Stimulated activated CD8-positive, alpha-beta memory T cell treated with anti-CD3 and anti-CD28 coated beads, Interleukin-7, amount 100 ng/mL, for 48 hours (primary cell): ENCODE data around the gene CFAP58.
"Not testable (repeated sequence)": the region's sequence is repeated elsewhere in the genome, so short reads cannot be mapped to it uniquely, and the experiment has no call there.

Experiments used
- DNase-seq, 2 donors: peaks; one replicate each; pipeline ENCODE4 v3.0.0-alpha.2; 2020; ENCODE audit warnings: low read depth in 1 of 2; ENCODE audit errors: extremely low read depth in 1 of 2

Gene CFAP58

DNA sequence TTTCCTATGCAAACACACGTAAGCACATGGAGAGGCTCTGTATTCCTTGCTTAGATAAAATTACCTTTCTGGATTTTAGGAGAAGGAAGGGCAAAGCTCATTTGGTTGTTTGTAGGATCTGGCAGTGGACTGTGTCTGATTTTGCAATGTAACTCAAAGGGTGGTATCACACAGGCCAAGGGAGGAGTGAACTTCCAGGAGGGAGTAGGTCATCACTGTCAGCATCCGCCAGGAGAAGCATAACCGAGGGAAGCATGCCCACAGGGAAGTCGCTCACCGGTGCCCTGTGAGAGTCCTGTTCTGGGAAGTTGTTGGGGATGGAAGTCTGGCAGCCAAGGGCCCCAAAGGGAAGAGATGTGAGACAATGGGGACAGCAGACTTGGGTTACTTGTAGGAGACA, 74.4 kb downstream of the CFAP58 start:
- DNase-seq: no peak

DNA sequence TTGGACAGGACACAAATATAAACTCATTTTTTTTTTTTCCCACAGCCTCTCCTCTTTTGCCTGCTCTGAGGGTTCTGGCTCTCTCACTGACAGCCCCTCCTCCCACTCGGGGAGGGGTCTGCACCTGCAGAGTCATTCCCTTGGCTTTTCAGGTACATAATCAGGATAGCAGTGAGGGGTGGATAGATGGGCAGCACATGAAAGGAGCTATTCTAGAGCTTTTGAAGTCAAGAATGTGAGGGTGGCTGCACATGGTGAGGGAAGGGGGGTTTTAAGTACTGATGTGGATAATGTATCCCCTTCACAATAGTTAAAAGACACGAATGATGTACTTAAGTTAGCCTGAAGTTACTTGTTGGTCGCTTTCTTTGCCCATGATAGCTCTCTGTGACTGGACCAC, 76.2 kb downstream of the CFAP58 start:
- DNase-seq: no peak

DNA sequence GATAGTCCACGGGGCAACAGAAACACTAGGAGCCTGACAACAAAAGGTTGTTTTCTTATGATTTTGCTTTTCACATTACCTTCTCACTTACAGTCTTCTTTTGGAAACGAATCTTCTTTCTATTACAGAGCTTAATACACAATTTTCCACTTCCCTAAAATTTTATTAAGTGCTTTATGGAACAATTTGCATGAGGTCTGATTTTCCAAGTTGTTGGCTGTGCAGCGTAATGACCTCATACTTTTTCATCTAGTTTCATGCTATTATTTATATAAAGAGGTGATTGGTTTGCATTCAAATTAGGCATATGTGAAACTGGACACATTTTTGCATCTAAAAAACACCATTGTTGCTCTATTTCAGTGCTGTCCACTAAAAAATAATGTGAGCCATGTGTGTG, 76.7 kb downstream of the CFAP58 start:
- DNase-seq: no peak

DNA sequence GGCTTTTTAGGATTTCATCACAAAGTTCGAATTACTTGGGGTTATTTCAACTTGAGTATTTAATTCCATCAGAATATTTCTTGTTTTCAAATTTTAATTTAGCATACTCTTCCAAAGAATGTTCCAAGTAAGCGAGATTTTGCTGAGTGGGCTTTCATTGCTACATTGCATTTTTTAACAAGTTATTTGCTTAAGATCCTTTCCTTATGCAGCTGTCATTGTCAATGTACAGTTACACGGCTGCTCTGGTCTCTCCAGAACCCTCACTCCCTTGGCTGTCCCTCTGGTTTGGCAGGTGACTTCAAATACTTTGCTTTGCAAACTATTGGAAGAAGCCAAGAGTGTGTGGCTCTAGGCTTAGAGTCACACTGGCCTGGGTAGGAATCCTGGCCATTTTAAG, 80.0 kb downstream of the CFAP58 start:
- DNase-seq: no peak

DNA sequence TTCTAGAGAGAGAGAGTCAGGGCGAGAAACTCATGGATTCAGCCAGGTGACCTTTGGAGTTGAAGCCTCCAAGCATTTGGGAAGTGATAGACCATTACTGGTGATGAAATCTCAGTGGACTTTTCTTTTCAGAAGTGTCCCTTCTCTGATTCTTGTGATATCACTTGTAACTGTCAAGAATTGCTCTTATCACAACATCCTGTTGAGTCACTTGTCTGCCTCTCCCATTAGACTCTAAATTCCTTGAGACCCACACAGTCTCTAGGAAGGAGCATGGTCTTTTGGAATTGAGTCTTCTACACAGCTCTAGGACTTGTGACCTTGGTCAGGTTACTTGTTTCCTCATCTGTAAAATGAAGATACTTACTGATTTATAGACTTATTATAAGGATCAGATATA, 81.0 kb downstream of the CFAP58 start:
- no peak for DNase-seq

DNA sequence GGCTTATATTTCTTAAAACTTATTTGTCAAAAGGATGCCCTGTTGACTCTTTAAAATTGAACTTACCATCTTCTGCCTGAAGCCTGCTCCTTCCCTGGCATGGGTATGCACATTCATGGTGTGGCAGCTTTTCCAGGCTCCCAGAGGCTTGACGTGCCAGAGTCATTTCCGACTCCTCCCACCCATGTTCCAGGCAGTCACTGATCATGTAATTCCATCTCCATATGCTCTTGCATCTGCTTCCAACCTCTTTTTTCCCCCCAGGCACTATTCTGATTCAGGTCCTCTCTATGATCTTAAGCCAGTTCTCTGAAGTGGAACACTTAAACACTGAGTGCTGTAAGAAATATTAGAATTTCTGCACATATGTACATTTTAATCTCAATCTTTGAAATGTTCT, 82.2 kb downstream of the CFAP58 start:
- DNase-seq: no peak

DNA sequence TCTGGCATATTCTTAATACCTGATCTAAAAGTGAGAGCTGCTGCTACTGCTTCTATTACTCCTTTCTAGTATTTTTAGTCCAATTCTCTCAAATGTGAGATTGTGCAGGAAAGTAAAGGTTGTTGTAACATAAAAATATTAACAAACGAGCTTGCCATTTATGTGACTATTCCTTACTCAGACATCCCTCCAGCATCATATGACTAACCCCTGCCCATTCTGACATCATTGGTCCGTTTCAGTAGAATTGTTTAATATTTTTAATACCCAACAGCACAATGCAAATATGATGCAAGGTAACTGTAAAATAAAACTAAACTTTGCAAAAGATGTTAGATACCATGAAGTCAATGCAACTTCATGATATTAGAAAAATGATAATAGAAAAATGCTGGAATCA, 83.6 kb downstream of the CFAP58 start:
- no peak for DNase-seq

DNA sequence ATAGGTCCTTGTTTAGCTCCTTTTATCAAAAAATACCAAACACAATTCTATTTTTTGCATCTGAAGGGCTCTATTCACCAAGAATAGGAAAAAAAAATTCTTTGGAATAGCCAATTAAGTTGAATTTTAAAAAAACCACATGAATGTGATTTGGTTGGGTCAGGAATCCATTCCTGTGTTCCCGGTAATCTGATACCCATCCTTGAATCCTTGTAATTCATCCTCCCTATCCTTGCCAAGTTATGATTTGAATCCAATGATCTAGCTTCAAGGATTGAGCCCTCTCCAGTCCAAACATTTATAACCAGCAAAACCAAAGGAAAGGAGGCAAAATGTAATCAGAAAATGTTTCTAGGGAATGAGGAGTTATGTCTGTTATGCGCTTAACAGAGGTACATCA, 86.6 kb downstream of the CFAP58 start:
- no peak for DNase-seq

DNA sequence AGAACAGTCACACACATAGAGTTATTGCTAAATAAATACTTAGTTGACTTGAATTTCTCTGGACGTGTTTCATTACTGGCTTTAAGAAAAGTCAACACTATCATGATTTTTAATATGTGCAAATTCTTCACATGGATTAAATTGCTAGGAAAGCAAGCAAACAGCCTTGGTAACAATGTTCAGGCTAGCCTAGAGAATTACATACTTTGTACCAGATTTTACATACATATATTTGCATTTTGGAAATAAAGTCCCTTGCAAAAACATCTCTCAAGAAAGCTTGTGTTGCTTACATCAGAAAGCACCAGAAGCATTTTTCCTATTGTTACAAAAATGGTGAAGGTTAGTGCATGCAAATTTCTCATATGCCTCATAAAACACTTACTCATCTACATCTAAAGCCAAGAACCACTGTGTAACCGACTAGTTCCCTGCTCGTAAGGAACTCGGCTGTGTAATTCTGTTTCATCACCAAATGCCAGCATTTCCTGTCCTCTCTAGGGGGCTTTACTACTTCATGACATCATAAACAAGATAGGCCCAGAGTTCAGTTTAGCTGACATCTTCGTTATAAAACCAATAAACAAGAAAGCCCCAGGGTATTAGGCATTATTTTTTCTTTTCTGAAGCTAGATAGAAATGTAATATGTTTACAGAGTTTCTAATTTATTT, 87.8 kb downstream of the CFAP58 start:
- DNase-seq: no peak

DNA sequence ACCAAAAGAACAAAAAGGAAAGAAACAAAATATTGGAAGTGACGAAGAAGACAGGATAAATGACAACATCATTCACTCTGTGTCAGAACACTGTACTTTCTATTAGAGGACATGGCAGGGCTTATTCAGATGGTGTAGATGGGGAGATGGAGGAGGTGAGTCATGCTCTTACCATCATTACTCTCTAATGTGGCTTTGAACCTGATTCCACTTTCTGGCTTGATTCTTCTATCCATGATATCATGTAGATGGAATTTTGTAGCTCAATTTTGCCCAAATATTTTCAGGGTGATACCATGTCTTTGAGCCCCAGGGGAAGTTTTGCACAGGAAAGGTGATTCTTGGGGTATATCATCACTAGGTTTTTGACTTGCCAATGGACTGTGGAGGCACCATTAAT, 91.7 kb downstream of the CFAP58 start:
- DNase-seq: no peak

DNA sequence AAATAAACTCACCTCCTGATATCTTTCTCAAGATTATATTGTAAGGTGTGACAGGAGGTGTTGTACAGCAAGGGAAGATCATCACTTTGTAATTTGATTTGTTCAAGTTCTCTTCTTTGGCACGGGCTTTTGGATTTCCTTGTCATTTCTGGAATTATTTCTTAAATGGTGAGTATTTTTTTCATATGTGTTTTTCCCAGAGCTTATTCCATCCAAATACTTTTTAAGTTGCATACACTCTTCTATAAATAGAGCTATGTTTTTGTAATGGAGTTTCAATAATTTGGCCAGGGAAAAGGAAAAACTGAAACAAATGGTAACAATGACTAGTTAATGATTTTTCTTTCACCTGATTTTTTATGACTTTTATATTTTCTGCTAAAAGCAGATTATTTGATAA, 92.5 kb downstream of the CFAP58 start:
- DNase-seq: no peak

DNA sequence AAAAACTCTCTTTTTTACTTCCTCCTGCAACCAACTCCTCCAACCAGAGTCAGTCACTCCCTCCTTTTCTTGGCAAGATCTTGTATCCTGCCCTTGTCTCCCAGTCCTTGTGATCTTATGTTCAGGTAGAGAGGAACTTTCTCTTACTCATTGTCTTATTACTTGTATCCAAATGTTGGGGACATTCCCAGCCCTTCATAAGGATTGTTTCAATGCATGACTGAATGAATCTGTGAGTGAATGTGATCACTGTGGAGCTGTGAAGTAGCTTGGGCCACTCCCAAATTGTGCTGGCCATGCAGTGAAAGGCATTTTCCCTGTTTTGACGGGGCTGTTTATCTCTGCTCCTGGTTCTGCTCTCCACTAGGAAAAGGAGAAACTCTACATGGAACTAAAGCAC, 93.7 kb downstream of the CFAP58 start:
- DNase-seq: no peak

DNA sequence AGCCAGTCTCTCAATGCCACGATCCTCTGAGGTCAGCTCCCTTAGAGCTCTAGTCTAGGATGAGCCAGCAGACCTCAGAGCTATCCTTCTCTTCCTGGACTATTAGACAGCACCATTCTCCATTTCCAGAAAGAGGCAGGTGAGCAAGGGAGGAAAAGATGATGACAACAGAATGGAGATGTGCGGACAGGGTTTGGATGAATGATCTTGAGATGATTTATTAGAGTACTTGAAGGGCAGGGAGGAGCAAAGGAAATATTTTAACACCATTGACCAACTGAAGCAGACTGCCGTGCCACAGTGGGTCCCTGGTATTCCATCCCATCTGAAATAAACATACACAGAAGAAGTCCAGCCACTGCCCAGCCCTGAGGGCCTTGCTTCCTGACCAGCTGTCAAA, 94.3 kb downstream of the CFAP58 start:
- no peak for DNase-seq

DNA sequence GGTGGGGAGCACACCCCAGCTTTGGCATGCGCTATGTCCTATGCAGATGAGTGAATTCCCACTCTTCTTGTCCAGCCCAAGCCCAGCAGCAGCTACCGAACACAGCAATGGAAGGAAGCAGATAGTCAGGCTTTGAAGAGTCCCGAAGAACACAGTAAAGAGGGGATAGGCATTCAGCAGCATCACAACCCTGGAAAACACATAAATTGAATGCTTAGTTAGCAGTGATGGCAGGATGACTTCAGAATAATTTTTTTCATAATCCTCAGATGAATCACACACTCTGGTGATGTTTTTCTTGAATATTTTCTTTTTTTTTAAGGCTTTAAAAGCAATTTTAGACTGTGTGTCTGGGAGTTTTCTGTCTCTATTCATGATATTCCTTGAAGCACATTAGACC, 95.8 kb downstream of the CFAP58 start:
- no peak for DNase-seq

DNA sequence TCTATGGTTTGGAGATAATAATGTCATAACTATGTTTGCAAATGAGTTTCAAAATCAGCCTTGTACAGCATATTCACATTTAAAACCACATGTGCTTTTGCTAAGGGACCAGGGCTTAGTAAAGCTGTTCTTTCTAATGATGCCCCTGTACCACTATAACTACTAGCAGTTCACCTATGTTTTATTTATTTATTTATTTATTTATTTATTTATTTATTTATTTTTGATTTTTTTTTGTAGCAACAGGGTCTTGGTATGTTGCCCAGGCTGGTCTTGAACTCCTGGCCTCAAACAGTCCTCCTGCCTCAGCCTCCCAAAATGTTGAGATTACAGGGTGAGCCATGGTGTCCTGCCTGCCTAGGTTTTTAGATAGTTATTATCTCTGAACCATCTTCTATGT, 96.9 kb downstream of the CFAP58 start:
- no peak for DNase-seq

DNA sequence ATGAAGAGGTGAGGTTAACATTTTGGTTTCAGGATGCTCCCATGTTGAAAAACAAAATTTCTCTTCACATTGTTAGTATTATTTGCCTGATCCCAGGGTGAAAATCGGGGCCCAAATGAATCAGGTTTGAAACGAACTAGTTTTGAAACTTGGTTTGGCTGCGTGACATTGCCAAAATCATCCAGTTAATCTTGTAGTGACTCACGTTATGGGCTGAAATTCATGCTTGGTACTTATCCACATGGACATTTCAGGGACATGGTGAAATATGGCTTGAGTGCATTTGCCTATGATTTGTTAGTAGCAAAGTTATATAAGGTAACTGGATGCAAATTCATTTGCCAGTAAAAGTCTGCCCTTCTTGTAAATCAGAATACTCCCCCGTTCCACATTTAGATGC, 97.3 kb downstream of the CFAP58 start:
- no peak for DNase-seq

DNA sequence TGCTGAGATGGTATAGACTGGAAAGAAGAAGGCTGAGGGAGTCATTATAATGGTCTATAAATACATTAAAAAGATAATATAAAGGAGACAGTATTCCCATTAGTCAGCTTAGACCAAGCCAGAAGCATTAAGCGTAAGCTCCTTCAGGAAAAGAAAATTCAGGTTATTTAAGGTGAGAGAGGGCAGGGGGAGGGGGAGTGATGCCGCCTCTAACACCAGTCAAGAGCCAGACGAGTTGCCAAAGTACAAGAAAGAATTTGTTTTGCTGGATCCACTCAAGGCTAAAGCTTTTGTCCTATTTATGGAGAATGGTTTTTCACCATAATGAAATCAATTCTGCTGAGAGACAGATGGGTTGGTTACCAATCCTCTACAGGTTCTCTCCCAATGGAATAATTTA, 99.3 kb downstream of the CFAP58 start:
- no peak for DNase-seq

DNA sequence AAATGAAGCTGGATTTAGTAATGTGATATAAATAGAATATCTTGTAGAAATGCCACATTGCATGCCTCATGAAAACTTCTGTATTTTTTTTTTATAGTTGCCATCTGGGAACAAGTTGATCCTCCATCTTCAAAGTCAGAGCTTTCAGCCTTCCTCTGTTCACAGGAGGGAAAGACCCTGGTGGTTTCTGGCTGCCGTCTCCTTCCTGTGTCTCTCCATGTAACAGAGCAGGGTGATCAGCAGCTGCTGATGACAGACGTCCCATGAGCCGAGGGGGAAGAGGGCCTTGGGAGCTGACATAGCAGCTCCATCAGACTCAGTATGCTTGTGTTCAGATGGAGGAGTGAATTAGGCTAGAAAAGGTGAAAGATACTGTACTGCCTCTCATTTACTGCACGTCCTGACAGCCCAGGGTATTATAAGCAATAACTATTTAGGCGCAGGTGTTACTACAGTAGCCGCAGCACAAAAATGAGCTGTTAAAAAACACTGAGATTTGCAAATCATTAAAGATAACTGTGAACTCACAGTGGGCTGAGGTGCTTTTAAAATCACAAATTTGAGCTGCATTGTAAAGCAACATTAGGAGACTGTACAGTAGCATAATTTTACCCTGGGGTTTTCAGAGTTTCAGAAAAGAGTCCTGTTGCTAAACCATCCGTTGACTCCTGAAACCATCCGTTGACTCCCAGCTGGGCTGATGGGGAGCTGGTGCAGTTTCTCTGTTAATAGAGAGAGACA, 103.3 kb downstream of the CFAP58 start:
- DNase-seq: no peak

DNA sequence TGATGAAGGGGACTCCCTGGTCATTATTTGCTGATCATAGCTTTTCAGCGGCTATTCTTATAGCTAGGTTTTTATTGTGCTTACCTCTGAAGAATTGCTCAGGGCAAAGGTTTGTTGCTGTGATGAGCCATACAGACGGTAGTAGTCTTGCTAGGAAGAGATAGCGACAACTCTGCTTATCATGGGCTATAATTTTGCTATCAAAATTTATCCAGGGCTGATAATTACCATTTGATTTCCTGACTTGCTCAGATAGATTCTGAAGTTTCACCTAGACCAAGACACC, 103.9 kb downstream of the CFAP58 start:
- DNase-seq: no peak

DNA sequence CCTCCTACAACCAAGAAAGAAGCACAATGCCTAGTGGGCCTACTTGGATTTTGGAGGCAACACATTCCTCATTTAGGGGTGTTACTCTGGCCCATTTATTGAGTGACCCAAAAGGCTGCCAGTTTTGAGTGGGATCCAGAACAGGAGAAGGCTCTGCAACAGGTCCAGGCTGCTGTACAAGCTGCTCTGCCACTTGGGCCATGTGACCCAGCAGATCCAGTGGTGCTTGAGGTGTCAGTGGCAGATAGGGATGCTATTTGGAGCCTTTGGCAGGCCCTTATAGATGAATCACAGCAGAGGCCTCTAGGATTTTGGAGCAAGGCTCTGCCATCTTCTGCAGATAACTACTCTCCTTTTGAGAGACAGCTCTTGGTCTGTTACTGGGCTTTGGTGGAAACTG, 111.9 kb downstream of the CFAP58 start:
- DNase-seq: not testable (repeated sequence)

DNA sequence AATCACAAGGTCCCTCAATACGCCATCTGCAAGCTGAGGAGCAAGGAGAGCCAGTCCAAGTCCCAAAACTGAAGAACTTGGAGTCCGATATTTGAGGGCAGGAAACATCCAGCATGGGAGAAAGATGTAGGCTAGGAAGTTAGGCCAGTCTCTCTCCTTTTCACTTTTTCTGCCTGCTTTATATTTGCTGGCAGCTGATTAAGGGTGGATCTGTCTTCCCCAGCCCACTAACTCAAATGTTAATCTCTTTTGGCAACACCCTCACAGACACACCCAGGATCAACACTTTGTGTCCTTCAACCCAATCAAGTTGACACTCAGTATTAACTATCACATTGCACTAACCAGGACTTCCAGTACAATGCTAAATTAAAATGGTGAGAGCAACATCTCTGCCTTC, 115.2 kb downstream of the CFAP58 start:
- DNase-seq: not testable (repeated sequence)

DNA sequence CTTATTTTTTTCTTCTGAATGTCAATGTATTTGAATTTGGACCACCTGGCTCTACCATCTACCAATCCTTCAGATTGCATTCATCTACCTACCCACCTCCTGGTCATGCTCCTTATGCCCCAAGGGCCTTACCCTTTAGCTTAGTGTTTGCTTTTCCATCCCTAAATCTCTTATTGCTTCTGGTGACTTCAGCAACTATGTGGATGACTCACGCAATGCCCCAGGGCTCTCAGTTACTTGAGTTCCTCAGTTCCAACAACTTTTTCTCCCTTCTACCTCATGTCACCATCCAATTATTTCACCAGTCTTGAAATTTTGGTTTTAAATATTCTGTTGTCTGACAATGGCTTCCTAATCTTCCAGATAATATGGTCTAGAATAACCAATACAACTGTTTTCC, 118.9 kb downstream of the CFAP58 start:
- no peak for DNase-seq
